ES-I3 (cell line): ENCODE results near the gene PNMA8C.

Source experiments
- H3K36me3 ChIP-seq: 2 replicates; pipeline ENCODE4 v1.6.1; 2013; ENCODE audit warnings: mild to moderate bottlenecking, low read length, control low read depth, moderate library complexity; ENCODE audit not compliant: insufficient read depth
- H3K4me1 ChIP-seq: 2 replicates; pipeline ENCODE4 v1.6.1; 2013; ENCODE audit warnings: mild to moderate bottlenecking, control low read depth, low read length; ENCODE audit not compliant: insufficient read depth
- H3K9ac ChIP-seq: 2 replicates; pipeline ENCODE4 v1.6.1; 2013; ENCODE audit warnings: low read depth, mild to moderate bottlenecking, low read length, moderate library complexity
- H3K9me3 ChIP-seq: 2 replicates; pipeline ENCODE4 v1.6.1; 2013; ENCODE audit warnings: mild to moderate bottlenecking, low read length, moderate library complexity; ENCODE audit not compliant: control insufficient read depth, insufficient read depth

The PNMA8C gene

GRCh38 chr19:46428239-46429135 is at the start of gene PNMA8C:
PNMA8C (minus strand) TSS chr19:46428936; CDS start chr19:46428359, 577 bp downstream.
- Histone ChIP-seq H3K4me1 (no peaks in the 10 kb centered on the region), H3K9ac (peak within 1 kb of the TSS; percentile 11; the same call in 1 of the 2 replicates), H3K36me3 (no peaks in the 10 kb centered on the region), H3K9me3 (no peaks in the 10 kb centered on the region)

GRCh38 chr19:46475986-46476385 is 47.2 kb upstream of the PNMA8C start:
- peaks cover 7% of the 10 kb centered on the region for H3K4me1 ChIP-seq

GRCh38 chr19:46474211-46474610 is 45.5 kb upstream of the PNMA8C start:
- Histone ChIP-seq H3K4me1 (0 out of 2 replicates have a peak, but pooled peaks cover 3% of the 10 kb centered on the region), H3K9me3 (no peaks in the 10 kb centered on the region), H3K9ac (no peak overlapping the region), H3K36me3 (no peaks in the 10 kb centered on the region)

More at GRCh38 chr19:46475986-46476385, 47.2 kb upstream of the PNMA8C start:
- Histone ChIP-seq H3K36me3 (no peaks in the 10 kb centered on the region), H3K9me3 (no peaks in the 10 kb centered on the region), H3K9ac (no peak overlapping the region)

- Histone ChIP-seq H3K9ac (no peak overlapping the region), H3K4me1 (no peaks in the 10 kb centered on the region), H3K36me3 (0 out of 2 replicates have a peak, but pooled peaks cover 3% of the 10 kb centered on the region), H3K9me3 (no peaks in the 10 kb centered on the region)
Observed at GRCh38 chr19:46472592-46472991, 43.9 kb upstream of the PNMA8C start.

- H3K9ac ChIP-seq = peak overlapping the region; percentile 81; the same call in 1 of the 2 replicates
Observed at GRCh38 chr19:46471811-46472543, 43.2 kb upstream of the PNMA8C start.

GRCh38 chr19:46471116-46471733 is 42.5 kb upstream of the PNMA8C start, which contains the start of gene PNMA8A:
PNMA8A (minus strand) TSS chr19:46471563; CDS start chr19:46471035, 528 bp downstream.
- H3K36me3 ChIP-seq = peaks cover 7% of the 10 kb centered on the region; the same call in 1 of the 2 replicates
- no peaks in the 10 kb centered on the region for H3K4me1 ChIP-seq
- no peaks in the 10 kb centered on the region for H3K9me3 ChIP-seq
- peak within 1 kb of the TSS; percentile 81 for H3K9ac ChIP-seq

More at GRCh38 chr19:46471811-46472543, 43.2 kb upstream of the PNMA8C start:
- Histone ChIP-seq H3K4me1 (no peaks in the 10 kb centered on the region), H3K9me3 (no peaks in the 10 kb centered on the region), H3K36me3 (peaks cover 4% of the 10 kb centered on the region; the same call in 1 of the 2 replicates)

- H3K36me3 ChIP-seq = peaks cover 7% of the 10 kb centered on the region; the same call in 1 of the 2 replicates
- peak overlapping the region; percentile 81; the same call in 1 of the 2 replicates for H3K9ac ChIP-seq
- H3K9me3 ChIP-seq = no peaks in the 10 kb centered on the region
- no peaks in the 10 kb centered on the region for H3K4me1 ChIP-seq
Observed at GRCh38 chr19:46470376-46470775, 41.6 kb upstream of the PNMA8C start.

GRCh38 chr19:46469541-46470185 is 40.9 kb upstream of the PNMA8C start:
- H3K9ac ChIP-seq = no peak overlapping the region
- H3K4me1 ChIP-seq = no peaks in the 10 kb centered on the region

GRCh38 chr19:46466536-46467196 is 37.9 kb upstream of the PNMA8C start:
- H3K9ac ChIP-seq = no peak overlapping the region
- peaks cover 7% of the 10 kb centered on the region; the same call in 1 of the 2 replicates for H3K36me3 ChIP-seq
- no peaks in the 10 kb centered on the region for H3K9me3 ChIP-seq
- H3K4me1 ChIP-seq = no peaks in the 10 kb centered on the region

More at GRCh38 chr19:46469541-46470185, 40.9 kb upstream of the PNMA8C start:
- H3K9me3 ChIP-seq = no peaks in the 10 kb centered on the region
- H3K36me3 ChIP-seq = peaks cover 7% of the 10 kb centered on the region; the same call in 1 of the 2 replicates

GRCh38 chr19:46463516-46463915 is 34.8 kb upstream of the PNMA8C start:
- Histone ChIP-seq H3K9me3 (no peaks in the 10 kb centered on the region), H3K4me1 (no peaks in the 10 kb centered on the region), H3K36me3 (peaks cover 7% of the 10 kb centered on the region; the same call in 1 of the 2 replicates), H3K9ac (no peak overlapping the region)

GRCh38 chr19:46461537-46461936 is 32.8 kb upstream of the PNMA8C start:
- Histone ChIP-seq H3K36me3 (no peaks in the 10 kb centered on the region), H3K4me1 (no peaks in the 10 kb centered on the region), H3K9ac (no peak overlapping the region), H3K9me3 (no peaks in the 10 kb centered on the region)

GRCh38 chr19:46460981-46461380 is 32.2 kb upstream of the PNMA8C start:
- Histone ChIP-seq H3K9ac (no peak overlapping the region), H3K4me1 (no peaks in the 10 kb centered on the region), H3K36me3 (no peaks in the 10 kb centered on the region), H3K9me3 (no peaks in the 10 kb centered on the region)

GRCh38 chr19:46460055-46460454 is 31.3 kb upstream of the PNMA8C start:
- Histone ChIP-seq H3K36me3 (no peaks in the 10 kb centered on the region), H3K9me3 (no peaks in the 10 kb centered on the region), H3K9ac (no peak overlapping the region), H3K4me1 (no peaks in the 10 kb centered on the region)
